GM21737 (cell line): ENCODE data around the gene KHK.
"Not testable (repeated sequence)": the region's sequence is repeated elsewhere in the genome, so short reads cannot be mapped to it uniquely, and the experiment has no call there.

Experiments used
- ATAC-seq: cut with Tn5 transposase; IDR thresholded peaks from one replicate; pipeline ENCODE4 v1.9.1; 2021; ENCODE audit warnings: mild to moderate bottlenecking, moderate library complexity; ENCODE audit not compliant: unreplicated experiment

Gene KHK

GRCh38 chr2:27095745-27096651 lies 9.4 kb downstream of the KHK start:
- no peak for ATAC-seq

GRCh38 chr2:27096748-27097297 lies 10.3 kb downstream of the KHK start:
- no peak for ATAC-seq

GRCh38 chr2:27097341-27097740 lies 10.8 kb downstream of the KHK start:
- ATAC-seq, result no peak

- no peak for ATAC-seq
Observed at GRCh38 chr2:27099334-27099955, 12.9 kb downstream of the KHK start.

GRCh38 chr2:27100036-27100435 lies 13.5 kb downstream of the KHK start:
- ATAC-seq, result no peak

- ATAC-seq, result no peak
Observed at GRCh38 chr2:27102329-27102728, 15.8 kb downstream of the KHK start.

- no peak for ATAC-seq
Observed at GRCh38 chr2:27105981-27106380, 19.4 kb downstream of the KHK start.

GRCh38 chr2:27108221-27108620 lies 21.6 kb downstream of the KHK start:
- no peak for ATAC-seq

GRCh38 chr2:27109083-27109482 lies 22.5 kb downstream of the KHK start:
- no peak for ATAC-seq

GRCh38 chr2:27110603-27111352 lies 24.2 kb downstream of the KHK start:
- not testable (repeated sequence) for ATAC-seq

GRCh38 chr2:27111392-27112078 lies 25.0 kb downstream of the KHK start:
- ATAC-seq, result not testable (repeated sequence)

- no peak for ATAC-seq
Observed at GRCh38 chr2:27115519-27115918, 28.9 kb downstream of the KHK start.

GRCh38 chr2:27117995-27118524 lies 31.5 kb downstream of the KHK start:
- ATAC-seq, result no peak

GRCh38 chr2:27118525-27119329 lies 32.2 kb downstream of the KHK start, which contains the start of gene CGREF1:
CGREF1 (minus strand) TSS chr2:27119128; CDS start chr2:27104366, 14,762 bp downstream.
- no peak for ATAC-seq

GRCh38 chr2:27119330-27119670 lies 32.7 kb downstream of the KHK start:
- not testable (repeated sequence) for ATAC-seq

GRCh38 chr2:27121906-27122305 lies 35.3 kb downstream of the KHK start:
- ATAC-seq, result no peak

GRCh38 chr2:27122791-27123190 lies 36.2 kb downstream of the KHK start:
- ATAC-seq, result no peak

- ATAC-seq, result peak; percentile 71
Observed at GRCh38 chr2:27123302-27124150, 37.0 kb downstream of the KHK start, which contains the start of gene ABHD1. ABHD1 (plus strand) TSS chr2:27123815; CDS start chr2:27123949, 134 bp downstream.
